Measurements from ENCODE around the gene TRPM2.

DNA sequence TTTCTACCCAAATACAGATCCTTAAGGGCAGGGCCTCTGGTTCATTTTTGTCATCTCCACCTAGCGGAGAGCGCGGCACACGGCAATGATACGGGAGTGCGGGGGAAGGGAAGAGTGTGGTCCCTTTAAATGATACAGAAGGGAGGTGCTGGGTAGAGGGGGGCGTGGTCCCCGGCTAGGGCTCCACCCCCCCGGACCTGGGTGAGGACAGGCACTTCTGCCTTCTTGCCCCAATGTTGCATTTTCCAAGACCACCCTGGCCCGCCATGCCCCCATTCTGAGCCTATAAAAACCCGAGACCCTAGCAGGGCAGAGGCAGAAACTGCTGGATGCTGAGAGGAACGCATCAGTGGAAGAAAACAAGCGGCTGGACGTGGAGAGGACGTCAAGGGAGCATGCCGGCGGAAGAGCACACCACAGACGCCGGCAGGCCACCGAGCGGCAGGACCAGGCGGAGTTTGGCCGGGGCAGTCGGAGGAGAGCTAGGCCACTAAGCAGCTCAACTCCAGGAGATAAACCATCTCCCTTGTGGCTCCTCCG is 131.9 kb downstream of the TRPM2 start:
- TF ChIP-seq, protein P1, sequence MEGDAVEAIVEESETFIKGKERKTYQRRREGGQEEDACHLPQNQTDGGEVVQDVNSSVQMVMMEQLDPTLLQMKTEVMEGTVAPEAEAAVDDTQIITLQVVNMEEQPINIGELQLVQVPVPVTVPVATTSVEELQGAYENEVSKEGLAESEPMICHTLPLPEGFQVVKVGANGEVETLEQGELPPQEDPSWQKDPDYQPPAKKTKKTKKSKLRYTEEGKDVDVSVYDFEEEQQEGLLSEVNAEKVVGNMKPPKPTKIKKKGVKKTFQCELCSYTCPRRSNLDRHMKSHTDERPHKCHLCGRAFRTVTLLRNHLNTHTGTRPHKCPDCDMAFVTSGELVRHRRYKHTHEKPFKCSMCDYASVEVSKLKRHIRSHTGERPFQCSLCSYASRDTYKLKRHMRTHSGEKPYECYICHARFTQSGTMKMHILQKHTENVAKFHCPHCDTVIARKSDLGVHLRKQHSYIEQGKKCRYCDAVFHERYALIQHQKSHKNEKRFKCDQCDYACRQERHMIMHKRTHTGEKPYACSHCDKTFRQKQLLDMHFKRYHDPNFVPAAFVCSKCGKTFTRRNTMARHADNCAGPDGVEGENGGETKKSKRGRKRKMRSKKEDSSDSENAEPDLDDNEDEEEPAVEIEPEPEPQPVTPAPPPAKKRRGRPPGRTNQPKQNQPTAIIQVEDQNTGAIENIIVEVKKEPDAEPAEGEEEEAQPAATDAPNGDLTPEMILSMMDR (conservative IDR thresholded peaks at IDR 0.05 in 1 of 2, IDR thresholded peaks at IDR 0.05 in 1 of 2; ENCODE audit: low read depth in 1 of 2, low read length in 2 of 2): peak in 1 of 2 donors; percentile 14
- TF ChIP-seq EZH2 (IDR thresholded peaks at IDR 0.05; ENCODE audit: low read length, missing control alignments): no peak
